ACC112 (cell line): ENCODE measurements around the gene RBBP4.
"Not testable (repeated sequence)": the region's sequence is repeated elsewhere in the genome, so short reads cannot be mapped to it uniquely, and the experiment has no call there.

ENCODE experiments used
- H2AFZ ChIP-seq: fragments of 200-600 bp; sonication (generic); one replicate; pipeline ENCODE4 v1.6.0; 2017; ENCODE audit warnings: antibody characterized with exemption, low read length; ENCODE audit not compliant: unreplicated experiment
- H3K27ac ChIP-seq: fragments of 200-600 bp; sonication (generic); 2 replicates; pipeline ENCODE4 v1.5.1; 2014; ENCODE audit warnings: low read depth, mild to moderate bottlenecking, antibody characterized with exemption, low read length, moderate library complexity
- H3K27me3 ChIP-seq: fragments of 200-600 bp; sonication (generic); 2 replicates; pipeline ENCODE4 v1.6.1; 2014; ENCODE audit warnings: mild to moderate bottlenecking, antibody characterized with exemption, low read length, moderate library complexity, mixed read lengths; ENCODE audit not compliant: insufficient read depth
- H3K36me3 ChIP-seq: fragments of 200-600 bp; sonication (generic); 2 replicates; pipeline ENCODE4 v1.6.1; 2016; ENCODE audit warnings: mild to moderate bottlenecking, antibody characterized with exemption, low read length, moderate library complexity, mixed read lengths; ENCODE audit not compliant: insufficient read depth
- H3K4me1 ChIP-seq: fragments of 200-600 bp; sonication (generic); one replicate; pipeline ENCODE4 v1.6.1; 2016; ENCODE audit warnings: low read length, mixed read lengths; ENCODE audit not compliant: insufficient read depth, unreplicated experiment, control insufficient read depth
- H3K4me3 ChIP-seq: fragments of 200-600 bp; sonication (generic); 2 replicates; pipeline ENCODE4 v1.5.1; 2014; ENCODE audit warnings: mild to moderate bottlenecking, low read depth, low read length
- H3K79me2 ChIP-seq: fragments of 200-600 bp; sonication (generic); one replicate; pipeline ENCODE4 v1.6.0; 2016; ENCODE audit warnings: low read length; ENCODE audit not compliant: control insufficient read depth, unreplicated experiment, insufficient read depth

The RBBP4 gene

GRCh38 chr1:32622205-32622604 is 28.8 kb upstream of the RBBP4 start:
- H2AFZ ChIP-seq, result no peak overlapping the region
- no peak overlapping the region for H3K27ac ChIP-seq
- no peaks in the 10 kb centered on the region for H3K79me2 ChIP-seq
- no peaks in the 10 kb centered on the region for H3K36me3 ChIP-seq
- no peaks in the 10 kb centered on the region for H3K27me3 ChIP-seq
- no peaks in the 10 kb centered on the region for H3K4me1 ChIP-seq
- H3K4me3 ChIP-seq, result no peak overlapping the region

GRCh38 chr1:32622806-32623681 is 28.0 kb upstream of the RBBP4 start:
- H2AFZ ChIP-seq, result no peak overlapping the region
- no peak overlapping the region for H3K27ac ChIP-seq
- H3K79me2 ChIP-seq, result no peaks in the 10 kb centered on the region
- no peaks in the 10 kb centered on the region for H3K36me3 ChIP-seq
- H3K4me3 ChIP-seq, result no peak overlapping the region
- no peaks in the 10 kb centered on the region for H3K27me3 ChIP-seq
- H3K4me1 ChIP-seq, result no peaks in the 10 kb centered on the region

GRCh38 chr1:32623775-32624174 is 27.2 kb upstream of the RBBP4 start:
- no peaks in the 10 kb centered on the region for H3K4me1 ChIP-seq

GRCh38 chr1:32626176-32626575 is 24.8 kb upstream of the RBBP4 start:
- Histone ChIP-seq H2AFZ (no peak overlapping the region), H3K4me3 (no peak overlapping the region), H3K27me3 (no peaks in the 10 kb centered on the region), H3K79me2 (no peaks in the 10 kb centered on the region), H3K36me3 (no peaks in the 10 kb centered on the region), H3K4me1 (no peaks in the 10 kb centered on the region), H3K27ac (no peak overlapping the region)

More at GRCh38 chr1:32623775-32624174, 27.2 kb upstream of the RBBP4 start:
- no peak overlapping the region for H3K27ac ChIP-seq
- H2AFZ ChIP-seq, result no peak overlapping the region
- H3K36me3 ChIP-seq, result no peaks in the 10 kb centered on the region
- H3K4me3 ChIP-seq, result no peak overlapping the region
- no peaks in the 10 kb centered on the region for H3K27me3 ChIP-seq
- no peaks in the 10 kb centered on the region for H3K79me2 ChIP-seq

GRCh38 chr1:32627596-32628162 is 23.3 kb upstream of the RBBP4 start:
- H3K4me3 ChIP-seq, result no peak overlapping the region
- H3K27ac ChIP-seq, result no peak overlapping the region
- no peaks in the 10 kb centered on the region for H3K4me1 ChIP-seq
- H3K36me3 ChIP-seq, result no peaks in the 10 kb centered on the region
- no peak overlapping the region for H2AFZ ChIP-seq
- H3K79me2 ChIP-seq, result no peaks in the 10 kb centered on the region
- no peaks in the 10 kb centered on the region for H3K27me3 ChIP-seq

- not testable (repeated sequence) for H3K27me3 ChIP-seq, H2AFZ ChIP-seq, H3K79me2 ChIP-seq, H3K4me1 ChIP-seq, H3K4me3 ChIP-seq, H3K27ac ChIP-seq, H3K36me3 ChIP-seq
These were observed 20.8 kb upstream of the RBBP4 start for GRCh38 chr1:32630173-32630572.

GRCh38 chr1:32632829-32633228 is 18.2 kb upstream of the RBBP4 start:
- Histone ChIP-seq H3K4me3 (no peak overlapping the region), H2AFZ (no peak overlapping the region), H3K79me2 (peaks cover 6% of the 10 kb centered on the region), H3K4me1 (no peaks in the 10 kb centered on the region), H3K27ac (no peak overlapping the region), H3K27me3 (no peaks in the 10 kb centered on the region), H3K36me3 (0 out of 2 replicates have a peak, but pooled peaks cover 5% of the 10 kb centered on the region)

GRCh38 chr1:32635508-32636277 is 15.3 kb upstream of the RBBP4 start:
- no peak overlapping the region for H2AFZ ChIP-seq
- peaks cover 13% of the 10 kb centered on the region for H3K79me2 ChIP-seq
- no peaks in the 10 kb centered on the region for H3K4me1 ChIP-seq
- no peaks in the 10 kb centered on the region for H3K27me3 ChIP-seq
- no peak overlapping the region for H3K4me3 ChIP-seq
- 0 out of 2 replicates have a peak, but pooled peaks cover 5% of the 10 kb centered on the region for H3K36me3 ChIP-seq
- H3K27ac ChIP-seq, result no peak overlapping the region

- Histone ChIP-seq H3K79me2 (peaks cover 15% of the 10 kb centered on the region), H2AFZ (no peak overlapping the region), H3K4me3 (no peak overlapping the region), H3K27me3 (no peaks in the 10 kb centered on the region), H3K4me1 (no peaks in the 10 kb centered on the region), H3K36me3 (0 out of 2 replicates have a peak, but pooled peaks cover 5% of the 10 kb centered on the region), H3K27ac (no peak overlapping the region)
These were observed 13.9 kb upstream of the RBBP4 start for GRCh38 chr1:32636914-32637645.

GRCh38 chr1:32639489-32640075 is 11.4 kb upstream of the RBBP4 start:
- no peak overlapping the region for H3K27ac ChIP-seq
- no peaks in the 10 kb centered on the region for H3K27me3 ChIP-seq
- no peaks in the 10 kb centered on the region for H3K4me1 ChIP-seq
- peaks cover 21% of the 10 kb centered on the region for H3K79me2 ChIP-seq
- no peaks in the 10 kb centered on the region for H3K36me3 ChIP-seq
- H3K4me3 ChIP-seq, result no peak overlapping the region
- no peak overlapping the region for H2AFZ ChIP-seq
